HepG2 (cell line): ENCODE results near the gene PLVAP. TPM values are rescaled to one million over a fixed set of nuclear protein-coding genes. Genes with fewer than 3 reads are reported as not detected.

Experiments
- ATAC-seq: fragments of 200-7000 bp; cut with Tn5 transposase; 3 replicates; pipeline ENCODE4 v1.9.1; 2020; ENCODE audit warnings: mild to moderate bottlenecking, moderate library complexity
- BruUV-seq: library from RNA; stranded (reverse); fragments of 400-500 nt; replicated peaks from 2 replicates; lab custom pipeline; 2021; lab: Mats Ljungman, UMichigan
- CTCF ChIA-PET: fragments of 300-600 bp; formaldehyde crosslinking; extraction: SDS; loops from one replicate; lab custom pipeline; 2021; ENCODE audit warnings: low total read pairs, inconsistent platforms, low intra/inter-chr PET ratio; lab: Yijun Ruan, JAX
- POLR2A ChIA-PET: fragments of 350-600 bp; sonication (Branson Sonifier 250); formaldehyde crosslinking; loops from one replicate; lab custom pipeline; 2020; ENCODE audit warnings: antibody characterized with exemption, inconsistent platforms; lab: Yijun Ruan, JAX
- DNase-seq: peaks from one replicate; pipeline ENCODE4 v3.0.0-alpha.2; 2015; ENCODE audit warnings: low spot score
- FAIRE-seq: peaks from 3 replicates; lab custom pipeline; 2011; peaks lifted over from hg19 to GRCh38; lab: Jason Lieb, UNC
- H2AFZ ChIP-seq: one replicate; pipeline ENCODE4 v1.6.1; 2011; ENCODE audit warnings: low read length, inconsistent platforms
- H3K27ac ChIP-seq: fragments of 300-600 bp; 3 replicates; pipeline ENCODE4 v1.8.0; 2011; ENCODE audit warnings: mixed run types, mild to moderate bottlenecking, mixed read lengths, low read length, inconsistent platforms; ENCODE audit not compliant: insufficient read depth; ENCODE audit errors: extremely low read length
- H3K27me3 ChIP-seq, 2 experiments: fragments of 200-600 bp in 1 of 2; 2 replicates in 1 of 2; 3 replicates in 1 of 2; pipeline versions ENCODE4 v1.6.0 to v1.8.0; 2011; ENCODE audit warnings: low read length in 2 of 2, mild to moderate bottlenecking in 2 of 2, moderate library complexity in 2 of 2, inconsistent platforms in 1 of 2; ENCODE audit not compliant: insufficient read depth in 2 of 2, control insufficient read depth in 1 of 2
- H3K36me3 ChIP-seq, 2 experiments: fragments of 200-600 bp in 1 of 2; replicated peaks in 1 of 2; 2 replicates in 1 of 2; 3 replicates in 1 of 2; pipeline versions ENCODE4 v1.5.1 to v1.8.0; 2011; ENCODE audit warnings: low read length in 2 of 2, inconsistent platforms in 1 of 2; ENCODE audit not compliant: insufficient read depth in 2 of 2, control insufficient read depth in 1 of 2
- H3K4me1 ChIP-seq: 2 replicates; pipeline ENCODE4 v1.5.1; 2012; ENCODE audit warnings: low read length, inconsistent platforms; ENCODE audit not compliant: insufficient read depth
- H3K4me2 ChIP-seq: 2 replicates; pipeline ENCODE4 v1.6.0; 2011; ENCODE audit warnings: low read depth, low read length, inconsistent platforms
- H3K4me3 ChIP-seq, 3 experiments: fragments of 200-600 bp in 1 of 3; sonication (generic), shearing (Covaris generic) in 1 of 3; replicated peaks in 1 of 3; 2 replicates each; pipeline ENCODE4 v1.5.1; 2011 to 2016; ENCODE audit warnings: low read length in 3 of 3, inconsistent platforms in 2 of 3, low read depth in 2 of 3, mild to moderate bottlenecking in 2 of 3, control low read depth in 1 of 3, mixed read lengths in 1 of 3; ENCODE audit not compliant: insufficient read depth in 1 of 3
- H3K79me2 ChIP-seq: one replicate; pipeline ENCODE4 v1.6.1; 2011; ENCODE audit warnings: low read length, inconsistent platforms; ENCODE audit not compliant: insufficient read depth
- H3K9ac ChIP-seq: 2 replicates; pipeline ENCODE4 v1.6.0; 2011; ENCODE audit warnings: mild to moderate bottlenecking, low read depth, low read length, inconsistent platforms; ENCODE audit not compliant: insufficient read depth
- H3K9me3 ChIP-seq: 2 replicates; pipeline ENCODE4 v1.5.1; 2012; ENCODE audit warnings: mild to moderate bottlenecking, low read length
- H4K20me1 ChIP-seq: 2 replicates; pipeline ENCODE4 v1.6.0; 2011; ENCODE audit warnings: inconsistent platforms, mild to moderate bottlenecking, low read length, moderate library complexity; ENCODE audit not compliant: insufficient read depth
- CTCF ChIP-seq: sonication (generic); formaldehyde crosslinking; IDR thresholded peaks from 2 replicates; pipeline ENCODE4 v1.5.0; 2020; ENCODE audit warnings: mild to moderate bottlenecking, missing genetic modification reagents, moderate library complexity
- DZIP1 ChIP-seq: sonication (generic); formaldehyde crosslinking; IDR thresholded peaks from 2 replicates; pipeline ENCODE4 v1.5.0; 2020; ENCODE audit warnings: mild to moderate bottlenecking, missing genetic modification reagents
- ELF4 ChIP-seq: sonication (generic); formaldehyde crosslinking; IDR thresholded peaks from 2 replicates; pipeline ENCODE4 v1.5.0; 2020; ENCODE audit warnings: missing genetic modification reagents, mild to moderate bottlenecking, moderate library complexity, borderline replicate concordance
- FOXC1 ChIP-seq: sonication (generic); formaldehyde crosslinking; IDR thresholded peaks from 2 replicates; pipeline ENCODE4 v1.8.0; 2022; ENCODE audit warnings: mild to moderate bottlenecking, missing genetic modification reagents, borderline replicate concordance
- HMGXB4 ChIP-seq, 2 experiments: sonication (generic) in 1 of 2; formaldehyde crosslinking in 1 of 2; IDR thresholded peaks; 2 replicates each; pipeline versions ENCODE4 v1.4.0 to v1.6.1; 2018 to 2020; ENCODE audit warnings: missing genetic modification reagents in 2 of 2, borderline replicate concordance in 1 of 2, low read depth in 1 of 2, mild to moderate bottlenecking in 1 of 2, missing biosample characterization in 1 of 2
- MAX ChIP-seq: IDR thresholded peaks from 2 replicates; pipeline ENCODE4 v1.6.1; 2012; ENCODE audit warnings: inconsistent platforms
- NFATC3 ChIP-seq: sonication (generic); formaldehyde crosslinking; IDR thresholded peaks from 2 replicates; pipeline ENCODE4 v1.5.1; 2020; ENCODE audit warnings: mild to moderate bottlenecking, missing genetic modification reagents
- STAG1 ChIP-seq: sonication (generic); formaldehyde crosslinking; IDR thresholded peaks from 2 replicates; pipeline ENCODE4 v1.4.0; 2020; ENCODE audit warnings: missing genetic modification reagents
- ZBTB39 ChIP-seq: sonication (generic); formaldehyde crosslinking; IDR thresholded peaks from 2 replicates; pipeline ENCODE4 v1.5.0; 2020; ENCODE audit warnings: missing genetic modification reagents
- ZNF138 ChIP-seq: sonication (generic); formaldehyde crosslinking; IDR thresholded peaks from 2 replicates; pipeline ENCODE4 v1.5.0; 2020; ENCODE audit warnings: mild to moderate bottlenecking, low read depth, missing genetic modification reagents
- ZNF3 ChIP-seq: IDR thresholded peaks from 2 replicates; pipeline ENCODE4 v1.7.0; 2017; ENCODE audit warnings: inconsistent platforms
- ZNF451 ChIP-seq: sonication (generic); formaldehyde crosslinking; IDR thresholded peaks from 2 replicates; pipeline ENCODE4 v1.5.0; 2020; ENCODE audit warnings: mild to moderate bottlenecking, missing genetic modification reagents
- WGBS: methylation state at CpG from one replicate; pipeline ENCODE4 v1.1.6; 2017; ENCODE audit warnings: low lambda C conversion rate; 5-methylcytosine and 5-hydroxymethylcytosine counted together
- in situ Hi-C: cut with HindIII; loops from 2 replicates; pipeline ENCODE4 v1.10.0; 2017; ENCODE audit warnings: low pct_unique_long_range_greater_than_20kb; ENCODE audit not compliant: extremely low pct_ligation_motif_present
- intact Hi-C: fragments of 100-400 bp; cut with micrococcal nuclease; formaldehyde crosslinking; loops from one replicate; pipeline ENCODE4 v1.10.0; 2022; ENCODE audit not compliant: unreplicated experiment
- polyA plus RNA-seq, 8 experiments: library from polyadenylated mRNA; depleted of rRNA in 3 of 8; stranded (reverse) in 7 of 8; unstranded in 1 of 8; fragments of >200 nt; fragmentation: Illumina TruSeq in 4 of 8; extraction: Trizol in 4 of 8; gene quantifications; 2 replicates each; pipeline versions ENCODE4 v1.2.1 to v1.2.3, GENCODE V29; 2011 to 2016; ENCODE audit warnings: low read depth in 4 of 8, missing spikeins in 1 of 8, mixed read lengths in 1 of 8; ENCODE audit not compliant: insufficient read depth in 1 of 8
- total RNA-seq, 5 experiments: library from RNA; depleted of rRNA; stranded (reverse); fragments of >200 nt; fragmentation: Illumina TruSeq; extraction: Trizol; gene quantifications; 2 replicates each; pipeline ENCODE4 v1.2.3, GENCODE V29; 2016; ENCODE audit warnings: low read depth in 1 of 5

PLVAP gene
- total and polyA plus RNA-seq, 2 of the 13 experiments (the other 11 are each of a cell fraction or from before 2014, with no cell fraction given) = 0.26 TPM; not detected in 1

GRCh38 chr19:17420475-17420924, 43.4 kb upstream of the PLVAP start:
- in situ Hi-C loops = no loop called here
- BruUV-seq = no TSS peak
- peak overlapping the region; percentile 74 for H3K9ac ChIP-seq
- peak overlapping the region; percentile 29 for H3K27ac ChIP-seq
- peaks cover 0 to 2% of the 10 kb centered on the region in 2 experiments; a peak in 2 of 5 replicates for H3K36me3 ChIP-seq
- intact Hi-C loops = no loop called here
- H4K20me1 ChIP-seq = no peaks in the 10 kb centered on the region
- H2AFZ ChIP-seq = no peak overlapping the region
- FAIRE-seq = no peak
- H3K27me3 ChIP-seq = no peaks in the 10 kb centered on the region
- peak overlapping the region; percentile 65 to 96 (median 82) for H3K4me3 ChIP-seq
- ChIA-PET POLR2A (interaction anchor here (0.9 to 2.0 kb wide), 3 partner anchors 14 to 111 kb away, joined by 3 to 76 read pairs (median 5); partner anchors contain the start of genes BST2 and DDA1), CTCF (no interaction called here)
- no peak for DNase-seq
- peak overlapping the region; percentile 70 for H3K4me2 ChIP-seq
- H3K4me1 ChIP-seq = peaks cover 17% of the 10 kb centered on the region
- H3K79me2 ChIP-seq = no peaks in the 10 kb centered on the region
- H3K9me3 ChIP-seq = no peaks in the 10 kb centered on the region
- WGBS = 29% methylated on average over 5 of the region's 25 CpGs
- peak; percentile 45 for ATAC-seq
- TF ChIP-seq ZNF138 (CRISPR knock-in tag) (0 out of 2 replicates have a peak, but pooled peaks have one; percentile 30), ZBTB39 (CRISPR knock-in tag) (peak; percentile 36; the same call in 1 of the 2 replicates), ZNF3 (CRISPR knock-in tag) (no peak), STAG1 (CRISPR knock-in tag) (peak; percentile 44), ELF4 (CRISPR knock-in tag) (no peak), HMGXB4 (CRISPR knock-in tag; IDR thresholded peaks at IDR 0.05; ENCODE audit: borderline replicate concordance in 1 of 2, low read depth in 1 of 2) (peak; percentile 10 to 22; a peak in 1 of 4 replicates), DZIP1 (CRISPR knock-in tag) (0 out of 2 replicates have a peak, but pooled peaks have one; percentile 43), MAX (peak; percentile 46; the same call in 1 of the 2 replicates), CTCF (CRISPR knock-in tag) (peak; percentile 62), FOXC1 (CRISPR knock-in tag) (peak; percentile 11; the same call in 1 of the 2 replicates), ZNF451 (0 out of 2 replicates have a peak, but pooled peaks have one; percentile 4), NFATC3 (CRISPR knock-in tag) (no peak)
